A549 (cell line): ENCODE results near the gene C3orf52. TPM values are rescaled to one million over a fixed set of nuclear protein-coding genes. Genes with fewer than 3 reads are reported as not detected.
A peak's percentile ranks its signal among the peaks of the same experiment; 100 is the strongest.
"Not testable (repeated sequence)": the region's sequence is repeated elsewhere in the genome, so short reads cannot be mapped to it uniquely, and the experiment has no call there.

Experiments
- ATAC-seq, 2 experiments: fragments of 200-7000 bp in 1 of 2; fragments of >200 bp in 1 of 2; cut with Nextera tagmentation in 1 of 2; cut with Tn5 transposase in 1 of 2; 3 replicates each; pipeline versions ENCODE4 v1.8.0 to v1.9.1; 2018 to 2020; ENCODE audit warnings: mild to moderate bottlenecking in 1 of 2, moderate library complexity in 1 of 2
- CTCF ChIA-PET: fragments of 300-600 bp; sonication (Branson Sonifier 250); formaldehyde crosslinking; extraction: SDS; loops from one replicate; lab custom pipeline; 2021; ENCODE audit warnings: antibody characterized with exemption, inconsistent platforms; lab: Yijun Ruan, JAX
- POLR2A ChIA-PET: fragments of 350-600 bp; formaldehyde crosslinking; extraction: SDS; loops from one replicate; lab custom pipeline; 2021; ENCODE audit warnings: antibody characterized with exemption, inconsistent platforms; lab: Yijun Ruan, JAX
- DNase-seq, 2 experiments: peaks; one replicate each; pipeline versions ENCODE4 v3.0.0 to v3.0.0-alpha.2; 2011 to 2016; ENCODE audit warnings: low read depth in 1 of 2, low spot score in 1 of 2
- FAIRE-seq: peaks from 2 replicates; lab custom pipeline; 2011; peaks lifted over from hg19 to GRCh38; lab: Jason Lieb, UNC
- H3K27ac ChIP-seq, 2 experiments: fragments of >200 bp; sonication (Bioruptor Twin); formaldehyde crosslinking; 3 replicates each; pipeline ENCODE4 v1.5.1; 2016 to 2017
- H3K4me1 ChIP-seq: fragments of >200 bp; sonication (Bioruptor Twin); formaldehyde crosslinking; 3 replicates; pipeline ENCODE4 v1.6.1; 2016
- H3K4me2 ChIP-seq: fragments of >200 bp; sonication (Bioruptor Twin); formaldehyde crosslinking; 3 replicates; pipeline ENCODE4 v1.6.1; 2016
- H3K4me3 ChIP-seq: fragments of >200 bp; sonication (Bioruptor Twin); formaldehyde crosslinking; 3 replicates; pipeline ENCODE4 v1.5.1; 2016
- H3K9me3 ChIP-seq: fragments of >200 bp; sonication (Bioruptor Twin); formaldehyde crosslinking; 3 replicates; pipeline ENCODE4 v1.6.1; 2016
- BHLHE40 ChIP-seq: IDR thresholded peaks from 2 replicates; pipeline ENCODE4 v1.6.1; 2012; ENCODE audit warnings: low read depth, low read length, inconsistent platforms
- CBX2 ChIP-seq: fragments of 200-600 bp; sonication (generic); IDR thresholded peaks from 2 replicates; pipeline ENCODE4 v1.6.1; 2016; ENCODE audit warnings: low read depth, mild to moderate bottlenecking, borderline replicate concordance
- CBX8 ChIP-seq: fragments of 200-600 bp; sonication (generic); IDR thresholded peaks from 2 replicates; pipeline ENCODE4 v1.6.1; 2016
- CHD2 ChIP-seq: fragments of 150-350 bp; IDR thresholded peaks from 2 replicates; pipeline ENCODE4 v1.6.1; 2014; ENCODE audit warnings: low read length; ENCODE audit not compliant: partially characterized antibody
- FOSL2 ChIP-seq, 2 experiments: fragments of 450-650 bp in 1 of 2; fragments of >200 bp in 1 of 2; sonication (Bioruptor Twin) in 1 of 2; formaldehyde crosslinking; IDR thresholded peaks; 2 replicates each; pipeline versions ENCODE4 v1.5.0 to v1.6.1; 2016 to 2020; ENCODE audit warnings: mild to moderate bottlenecking in 1 of 2, moderate library complexity in 1 of 2
- GATA3 ChIP-seq: IDR thresholded peaks from 2 replicates; pipeline ENCODE4 v1.6.1; 2012; ENCODE audit warnings: borderline replicate concordance
- HDAC2 ChIP-seq: fragments of 200-600 bp; sonication (generic); IDR thresholded peaks from 2 replicates; pipeline ENCODE4 v1.6.1; 2016
- JUNB ChIP-seq: fragments of >200 bp; sonication (Bioruptor Twin); formaldehyde crosslinking; IDR thresholded peaks from 2 replicates; pipeline ENCODE4 v1.6.1; 2016
- MAFK ChIP-seq: fragments of 450-650 bp; IDR thresholded peaks from 2 replicates; pipeline ENCODE4 v1.6.1; 2014; ENCODE audit not compliant: partially characterized antibody
- MAZ ChIP-seq: fragments of 150-350 bp; IDR thresholded peaks from 2 replicates; pipeline ENCODE4 v1.6.1; 2014; ENCODE audit warnings: antibody characterized with exemption, low read depth, low read length, borderline replicate concordance
- MYC ChIP-seq: IDR thresholded peaks from 2 replicates; pipeline ENCODE4 v1.6.1; 2012; ENCODE audit warnings: mild to moderate bottlenecking, inconsistent platforms, low read length, improper control_type of control experiment, borderline replicate concordance
- NPAS2 ChIP-seq: fragments of 250-450 bp; sonication (Bioruptor Pico); IDR thresholded peaks from 2 replicates; pipeline ENCODE4 v1.8.0; 2022; ENCODE audit warnings: mild to moderate bottlenecking, moderate library complexity, borderline replicate concordance
- NR3C1 ChIP-seq: fragments of >200 bp; sonication (Bioruptor Twin); formaldehyde crosslinking; IDR thresholded peaks from 3 replicates; pipeline ENCODE4 v1.6.1; 2017
- PHF8 ChIP-seq: fragments of 200-600 bp; sonication (generic); IDR thresholded peaks from 2 replicates; pipeline ENCODE4 v1.6.1; 2016; ENCODE audit warnings: low read depth, mild to moderate bottlenecking, antibody characterized with exemption, moderate library complexity, borderline replicate concordance
- RARB ChIP-seq: fragments of 250-450 bp; sonication (Bioruptor Pico); IDR thresholded peaks from 2 replicates; pipeline ENCODE4 v1.8.0; 2021; ENCODE audit warnings: mild to moderate bottlenecking, moderate library complexity
- RCOR1 ChIP-seq: fragments of 150-350 bp; IDR thresholded peaks from 2 replicates; pipeline ENCODE4 v1.6.1; 2014; ENCODE audit warnings: antibody characterized with exemption, low read length, low read depth
- RNF2 ChIP-seq: fragments of 200-600 bp; sonication (generic); IDR thresholded peaks from 2 replicates; pipeline ENCODE4 v1.6.1; 2016; ENCODE audit warnings: low read depth, mild to moderate bottlenecking, antibody characterized with exemption, moderate library complexity, borderline replicate concordance
- SMC3 ChIP-seq: fragments of >200 bp; sonication (Bioruptor Twin); formaldehyde crosslinking; IDR thresholded peaks from 3 replicates; pipeline ENCODE4 v1.6.1; 2018; ENCODE audit warnings: inconsistent platforms
- TFCP2L1 ChIP-seq: fragments of 250-450 bp; sonication (Bioruptor Pico); IDR thresholded peaks from 2 replicates; pipeline ENCODE4 v1.5.0; 2021; ENCODE audit warnings: mild to moderate bottlenecking
- ZC3H11A ChIP-seq: fragments of 450-650 bp; IDR thresholded peaks from 2 replicates; pipeline ENCODE4 v1.6.1; 2014; ENCODE audit warnings: antibody characterized with exemption, mild to moderate bottlenecking
- ZNF302 ChIP-seq: fragments of 250-450 bp; sonication (Bioruptor Pico); IDR thresholded peaks from 2 replicates; pipeline ENCODE4 v1.9.0; 2021; ENCODE audit warnings: inconsistent platforms, mild to moderate bottlenecking, moderate library complexity
- WGBS: methylation state at CpG from one replicate; pipeline ENCODE4 v1.1.6; 2017; ENCODE audit errors: missing lambda C conversion rate; 5-methylcytosine and 5-hydroxymethylcytosine counted together
- polyA plus RNA-seq, 4 experiments: library from polyadenylated mRNA; depleted of rRNA in 3 of 4; stranded (reverse); fragments of >200 nt; fragmentation: RNase III in 1 of 4; extraction: RNeasy Plus Mini Kit Qiagen cat#74134 plus additional on column Dnase treatment in 1 of 4; gene quantifications; 2 replicates in 3 of 4; 3 replicates in 1 of 4; pipeline ENCODE4 v1.2.3, GENCODE V29; 2011 to 2017
- TF ChIP-seq, protein P1 (sequence below): fragments of 250-450 bp; sonication (Bioruptor Pico); IDR thresholded peaks from 2 replicates; pipeline ENCODE4 v1.5.0; 2020; ENCODE audit warnings: low read depth, mild to moderate bottlenecking, moderate library complexity
- TF ChIP-seq, protein P2 (sequence below): IDR thresholded peaks from 2 replicates; pipeline ENCODE4 v1.6.1; 2012
- TF ChIP-seq, protein P3 (sequence below): IDR thresholded peaks from 2 replicates; pipeline ENCODE4 v1.6.1; 2012; ENCODE audit warnings: low read depth, borderline replicate concordance
- TF ChIP-seq, protein P4 (sequence below): fragments of 150-350 bp; IDR thresholded peaks from 2 replicates; pipeline ENCODE4 v1.6.1; 2014; ENCODE audit warnings: low read depth, mild to moderate bottlenecking, low read length

C3orf52 gene
- polyA plus RNA-seq, 2 of the 4 experiments (the other 2 are of a cell fraction) = 7.0 to 11.5 TPM

DNA sequence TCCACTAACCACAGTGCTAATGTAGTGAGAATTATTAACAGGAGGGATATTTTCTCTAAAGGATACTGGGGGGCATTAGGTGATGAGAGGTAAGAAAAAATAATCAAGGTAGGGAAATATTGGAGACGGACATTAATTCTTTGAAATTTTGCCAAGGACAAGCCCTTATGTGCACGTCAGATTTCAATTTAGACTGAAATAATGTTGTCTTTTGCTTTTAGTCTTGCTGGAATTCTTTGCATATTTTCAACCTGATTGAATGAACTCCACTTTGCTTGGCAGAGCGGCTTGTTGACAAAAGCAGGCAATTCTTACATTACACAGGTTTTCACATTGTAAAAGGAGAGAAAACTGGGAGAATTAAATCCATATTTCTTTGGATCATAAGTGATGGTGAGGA, 25.0 kb upstream of the C3orf52 start:
- POLR2A ChIA-PET = no interaction called here
- H3K4me1 ChIP-seq = peaks cover 15% of the 10 kb centered on the region
- FAIRE-seq = no peak
- H3K9me3 ChIP-seq = no peaks in the 10 kb centered on the region
- H3K27ac ChIP-seq = no peak overlapping the region
- no peak for DNase-seq
- WGBS = 46% methylated on average over 3 of the region's 3 CpGs
- CTCF ChIA-PET = no interaction called here
- no peak overlapping the region for H3K4me3 ChIP-seq
- ATAC-seq = no peak
- peak overlapping the region; percentile 15; the same call in 2 of the 3 replicates for H3K4me2 ChIP-seq
- TF ChIP-seq RNF2 = no peak
- no peak for TF ChIP-seq GATA3
- no peak for TF ChIP-seq NR3C1
- TF ChIP-seq, protein P1, sequence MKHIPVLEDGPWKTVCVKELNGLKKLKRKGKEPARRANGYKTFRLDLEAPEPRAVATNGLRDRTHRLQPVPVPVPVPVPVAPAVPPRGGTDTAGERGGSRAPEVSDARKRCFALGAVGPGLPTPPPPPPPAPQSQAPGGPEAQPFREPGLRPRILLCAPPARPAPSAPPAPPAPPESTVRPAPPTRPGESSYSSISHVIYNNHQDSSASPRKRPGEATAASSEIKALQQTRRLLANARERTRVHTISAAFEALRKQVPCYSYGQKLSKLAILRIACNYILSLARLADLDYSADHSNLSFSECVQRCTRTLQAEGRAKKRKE = no peak
- TF ChIP-seq BHLHE40 = no peak
- no peak for TF ChIP-seq SMC3
- TF ChIP-seq CBX2 = no peak
- no peak for TF ChIP-seq CHD2

DNA sequence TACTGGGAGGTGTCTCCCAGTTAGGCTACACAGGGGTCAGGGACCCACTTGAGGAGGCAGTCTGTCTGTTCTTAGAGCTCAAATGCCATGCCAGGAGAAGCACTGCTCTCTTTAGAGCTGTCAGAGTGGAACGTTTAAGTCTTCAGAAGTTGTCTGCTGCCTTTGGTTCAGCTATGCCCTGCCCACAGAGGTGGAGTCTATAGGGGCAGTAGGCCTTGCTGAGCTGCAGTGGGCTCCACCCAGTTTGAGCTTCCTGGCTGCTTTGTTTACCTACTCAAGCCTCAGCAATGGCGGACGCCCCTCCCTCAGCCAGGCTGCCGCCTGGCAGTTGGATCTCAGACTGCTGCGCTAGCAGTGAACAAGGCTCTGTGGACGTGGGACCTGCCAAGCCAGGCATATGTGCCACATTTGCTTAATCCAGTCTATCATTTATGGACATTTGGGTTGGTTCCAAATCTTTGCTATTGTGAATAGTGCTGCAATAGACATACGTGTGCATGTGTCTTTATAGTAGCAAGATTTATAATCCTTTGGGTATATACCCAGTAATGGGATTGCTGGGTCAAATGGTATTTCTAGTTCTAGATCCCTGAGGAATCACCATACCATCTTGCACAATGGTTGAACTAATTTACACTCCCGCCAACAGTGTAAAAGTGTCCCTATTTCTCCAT, 13.7 kb upstream of the C3orf52 start:
- ATAC-seq, H3K4me3 ChIP-seq, POLR2A ChIA-PET, H3K4me2 ChIP-seq, H3K9me3 ChIP-seq, FAIRE-seq, DNase-seq: not testable (repeated sequence)
- Histone ChIP-seq H3K4me1 (peaks cover 24% of the 10 kb centered on the region), H3K27ac (0 out of 6 replicates have a peak overlapping the region, but pooled peaks of 1 of the 2 experiments have one; percentile 38)
- CTCF ChIA-PET = interaction anchor here (0.7 to 1.6 kb wide), 2 partner anchors 39 to 323 kb away, joined by 3 to 5 read pairs; no protein-coding TSS in a partner anchor
- 93% methylated on average over 6 of the region's 8 CpGs for WGBS

DNA sequence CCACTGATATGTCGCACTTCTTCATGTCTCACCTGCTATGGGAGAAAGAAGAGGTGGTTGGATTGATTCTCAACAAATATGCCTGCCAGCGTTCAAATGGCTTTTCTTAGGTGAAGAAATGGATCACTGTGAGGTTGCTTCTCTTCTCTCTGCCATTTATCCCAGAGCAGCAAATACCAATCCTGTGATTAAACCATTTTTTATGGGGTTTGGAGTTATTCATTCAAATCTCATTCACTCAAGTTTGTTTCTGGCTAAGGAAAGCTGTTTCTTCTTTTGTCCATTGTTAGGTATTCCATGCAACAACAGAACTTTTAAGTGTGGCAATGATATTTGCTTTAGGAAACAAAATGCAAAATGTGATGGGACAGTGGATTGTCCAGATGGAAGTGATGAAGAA, 12.2 kb upstream of the C3orf52 start:
- DNase-seq (no peak), FAIRE-seq (no peak), ATAC-seq (no peak)
- TF ChIP-seq RCOR1 (no peak), ZC3H11A (no peak), CBX2 (no peak), ZNF302 (CRISPR knock-in tag) (no peak), CBX8 (no peak), NPAS2 (no peak)
- CTCF ChIA-PET = no interaction called here
- 74% methylated on average over 2 of the region's 2 CpGs for WGBS
- H3K9me3 ChIP-seq = no peaks in the 10 kb centered on the region
- peak overlapping the region; percentile 68 to 83 for H3K27ac ChIP-seq
- no peak overlapping the region for H3K4me3 ChIP-seq
- peaks cover 24% of the 10 kb centered on the region for H3K4me1 ChIP-seq
- peak overlapping the region; percentile 73 for H3K4me2 ChIP-seq
- POLR2A ChIA-PET = no interaction called here

DNA sequence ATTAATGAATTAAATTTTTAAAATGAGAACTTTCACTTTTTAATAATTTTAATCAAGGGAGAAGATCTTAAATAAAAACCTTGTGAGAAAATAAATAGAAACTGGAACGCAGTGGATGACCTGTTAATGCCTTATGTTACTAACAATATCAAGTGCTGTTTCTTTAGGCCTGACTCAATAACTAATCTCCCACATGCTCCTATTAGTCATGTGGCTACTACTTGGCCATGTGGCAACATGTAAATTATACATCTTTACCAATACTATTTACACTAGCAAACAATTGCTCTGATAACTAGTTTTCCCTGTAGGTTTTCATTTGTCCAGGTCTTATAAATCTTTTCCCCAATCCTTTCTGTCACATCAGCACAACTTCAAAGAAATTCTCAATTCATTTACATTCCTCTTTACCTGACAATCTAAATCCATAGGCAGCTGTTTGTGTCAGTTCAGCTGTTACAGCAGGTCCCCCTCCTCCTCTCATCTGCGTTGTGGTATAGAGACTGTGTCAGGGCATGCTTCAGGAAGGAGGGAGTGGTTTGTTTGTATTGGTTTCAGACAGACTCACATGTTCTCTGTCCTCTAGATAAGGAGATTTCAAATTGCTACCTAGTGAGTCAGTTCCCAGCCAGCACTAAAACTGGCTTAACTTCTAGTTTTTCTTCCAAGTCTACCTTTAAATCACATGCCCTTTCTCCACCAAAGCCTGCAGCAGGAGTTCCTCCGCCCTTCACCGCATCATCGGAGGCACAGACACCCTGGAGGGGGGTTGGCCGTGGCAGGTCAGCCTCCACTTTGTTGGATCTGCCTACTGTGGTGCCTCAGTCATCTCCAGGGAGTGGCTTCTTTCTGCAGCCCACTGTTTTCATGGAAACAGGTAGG, 11.3 kb upstream of the C3orf52 start:
- ChIA-PET POLR2A (interaction anchor here (1.0 kb wide), 1 partner anchor 12 kb away, joined by 4 read pairs; no protein-coding TSS in a partner anchor), CTCF (no interaction called here)
- FAIRE-seq = peak; percentile 39
- H3K4me3 ChIP-seq = 0 out of 3 replicates have a peak overlapping the region, but pooled peaks have one; percentile 12
- no peaks in the 10 kb centered on the region for H3K9me3 ChIP-seq
- H3K27ac ChIP-seq = peak overlapping the region; percentile 68 to 83
- peak overlapping the region; percentile 73 for H3K4me2 ChIP-seq
- ATAC-seq = peak; percentile 99
- H3K4me1 ChIP-seq = peaks cover 24% of the 10 kb centered on the region
- peak; percentile 87 to 90 for DNase-seq
- 5% methylated on average over 6 of the region's 6 CpGs for WGBS
- TF ChIP-seq JUNB = peak; percentile 74
- TF ChIP-seq, protein P2, sequence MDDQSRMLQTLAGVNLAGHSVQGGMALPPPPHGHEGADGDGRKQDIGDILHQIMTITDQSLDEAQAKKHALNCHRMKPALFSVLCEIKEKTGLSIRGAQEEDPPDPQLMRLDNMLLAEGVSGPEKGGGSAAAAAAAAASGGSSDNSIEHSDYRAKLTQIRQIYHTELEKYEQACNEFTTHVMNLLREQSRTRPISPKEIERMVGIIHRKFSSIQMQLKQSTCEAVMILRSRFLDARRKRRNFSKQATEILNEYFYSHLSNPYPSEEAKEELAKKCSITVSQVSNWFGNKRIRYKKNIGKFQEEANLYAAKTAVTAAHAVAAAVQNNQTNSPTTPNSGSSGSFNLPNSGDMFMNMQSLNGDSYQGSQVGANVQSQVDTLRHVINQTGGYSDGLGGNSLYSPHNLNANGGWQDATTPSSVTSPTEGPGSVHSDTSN = no peak
- no peak for TF ChIP-seq TFCP2L1 (CRISPR knock-in tag)
- no peak for TF ChIP-seq PHF8
- no peak for TF ChIP-seq HDAC2
- peak; percentile 62 for TF ChIP-seq FOSL2 (IDR thresholded peaks at IDR 0.05)
- peak; percentile 81 for TF ChIP-seq FOSL2 (CRISPR knock-in tag; IDR thresholded peaks at IDR 0.05)
- TF ChIP-seq CBX8 = no peak
- TF ChIP-seq MAFK = peak; percentile 93
- 0 out of 2 replicates have a peak, but pooled peaks have one; percentile 28 for TF ChIP-seq MYC
- TF ChIP-seq GATA3 = peak; percentile 76
- no peak for TF ChIP-seq RARB (CRISPR knock-in tag)
- TF ChIP-seq, protein P3, sequence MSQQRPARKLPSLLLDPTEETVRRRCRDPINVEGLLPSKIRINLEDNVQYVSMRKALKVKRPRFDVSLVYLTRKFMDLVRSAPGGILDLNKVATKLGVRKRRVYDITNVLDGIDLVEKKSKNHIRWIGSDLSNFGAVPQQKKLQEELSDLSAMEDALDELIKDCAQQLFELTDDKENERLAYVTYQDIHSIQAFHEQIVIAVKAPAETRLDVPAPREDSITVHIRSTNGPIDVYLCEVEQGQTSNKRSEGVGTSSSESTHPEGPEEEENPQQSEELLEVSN = peak; percentile 29; the same call in 1 of the 2 replicates
- TF ChIP-seq, protein P4, sequence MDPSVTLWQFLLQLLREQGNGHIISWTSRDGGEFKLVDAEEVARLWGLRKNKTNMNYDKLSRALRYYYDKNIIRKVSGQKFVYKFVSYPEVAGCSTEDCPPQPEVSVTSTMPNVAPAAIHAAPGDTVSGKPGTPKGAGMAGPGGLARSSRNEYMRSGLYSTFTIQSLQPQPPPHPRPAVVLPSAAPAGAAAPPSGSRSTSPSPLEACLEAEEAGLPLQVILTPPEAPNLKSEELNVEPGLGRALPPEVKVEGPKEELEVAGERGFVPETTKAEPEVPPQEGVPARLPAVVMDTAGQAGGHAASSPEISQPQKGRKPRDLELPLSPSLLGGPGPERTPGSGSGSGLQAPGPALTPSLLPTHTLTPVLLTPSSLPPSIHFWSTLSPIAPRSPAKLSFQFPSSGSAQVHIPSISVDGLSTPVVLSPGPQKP = no peak
- TF ChIP-seq MAZ = no peak
